Fibroblast of villous mesenchyme (primary cell): ENCODE measurements around the gene ACTL9. TPM values are rescaled to one million over a fixed set of nuclear protein-coding genes. Genes with fewer than 3 reads are reported as not detected.

Source experiments
- DNase-seq: peaks from one replicate; pipeline ENCODE4 v3.0.0-alpha.2; 2010; ENCODE audit warnings: low read depth
- H3K4me3 ChIP-seq: 2 replicates; pipeline ENCODE4 v1.5.1; 2011; ENCODE audit warnings: low read depth, mild to moderate bottlenecking, low read length
- CTCF ChIP-seq: IDR thresholded peaks from 2 replicates; pipeline ENCODE4 v1.5.1; 2012; ENCODE audit warnings: low read depth, mild to moderate bottlenecking, low read length; ENCODE audit not compliant: insufficient read depth
- total RNA-seq: library from RNA; depleted of rRNA; stranded (reverse); fragments of >200 nt; gene quantifications from 2 replicates; pipeline ENCODE4 v1.2.3, GENCODE V29; 2012

The ACTL9 gene
- total RNA-seq, 1 donor = not detected

- TF ChIP-seq CTCF = no peak
- no peak overlapping the region for H3K4me3 ChIP-seq
- DNase-seq = no peak
These were observed 12.0 kb downstream of the ACTL9 start for GRCh38 chr19:8686549-8686948.

- no peak overlapping the region for H3K4me3 ChIP-seq
- DNase-seq = no peak
- no peak for TF ChIP-seq CTCF
These were observed 14.3 kb downstream of the ACTL9 start for GRCh38 chr19:8684001-8684902.

- no peak for TF ChIP-seq CTCF
- no peak for DNase-seq
- no peak overlapping the region for H3K4me3 ChIP-seq
These were observed 15.7 kb downstream of the ACTL9 start for GRCh38 chr19:8682931-8683330.

- DNase-seq = no peak
- no peak for TF ChIP-seq CTCF
- no peak overlapping the region for H3K4me3 ChIP-seq
These were observed 16.1 kb downstream of the ACTL9 start for GRCh38 chr19:8682472-8682871.

- DNase-seq = no peak
- no peak overlapping the region for H3K4me3 ChIP-seq
- TF ChIP-seq CTCF = no peak
These were observed 17.1 kb downstream of the ACTL9 start for GRCh38 chr19:8681345-8682029.

- DNase-seq = no peak
- no peak for TF ChIP-seq CTCF
- no peak overlapping the region for H3K4me3 ChIP-seq
These were observed 17.8 kb downstream of the ACTL9 start for GRCh38 chr19:8680676-8681344.
